HepG2 (cell line): ENCODE data around the gene SFI1. TPM values are rescaled to one million over a fixed set of nuclear protein-coding genes. Genes with fewer than 3 reads are reported as not detected.
"Not testable (repeated sequence)": the region's sequence is repeated elsewhere in the genome, so short reads cannot be mapped to it uniquely, and the experiment has no call there.

Source experiments
- ATAC-seq: fragments of 200-7000 bp; cut with Tn5 transposase; 3 replicates; pipeline ENCODE4 v1.9.1; 2020; ENCODE audit warnings: mild to moderate bottlenecking, moderate library complexity
- BruUV-seq: library from RNA; stranded (reverse); fragments of 400-500 nt; replicated peaks from 2 replicates; lab custom pipeline; 2021; lab: Mats Ljungman, UMichigan
- CTCF ChIA-PET: fragments of 300-600 bp; formaldehyde crosslinking; extraction: SDS; loops from one replicate; lab custom pipeline; 2021; ENCODE audit warnings: low total read pairs, inconsistent platforms, low intra/inter-chr PET ratio; lab: Yijun Ruan, JAX
- POLR2A ChIA-PET: fragments of 350-600 bp; sonication (Branson Sonifier 250); formaldehyde crosslinking; loops from one replicate; lab custom pipeline; 2020; ENCODE audit warnings: antibody characterized with exemption, inconsistent platforms; lab: Yijun Ruan, JAX
- DNase-seq: peaks from one replicate; pipeline ENCODE4 v3.0.0-alpha.2; 2015; ENCODE audit warnings: low spot score
- FAIRE-seq: peaks from 3 replicates; lab custom pipeline; 2011; peaks lifted over from hg19 to GRCh38; lab: Jason Lieb, UNC
- H2AFZ ChIP-seq: one replicate; pipeline ENCODE4 v1.6.1; 2011; ENCODE audit warnings: low read length, inconsistent platforms
- H3K27ac ChIP-seq: fragments of 300-600 bp; 3 replicates; pipeline ENCODE4 v1.8.0; 2011; ENCODE audit warnings: mixed run types, mild to moderate bottlenecking, mixed read lengths, low read length, inconsistent platforms; ENCODE audit not compliant: insufficient read depth; ENCODE audit errors: extremely low read length
- H3K27me3 ChIP-seq, 2 experiments: fragments of 200-600 bp in 1 of 2; 2 replicates in 1 of 2; 3 replicates in 1 of 2; pipeline versions ENCODE4 v1.6.0 to v1.8.0; 2011; ENCODE audit warnings: low read length in 2 of 2, mild to moderate bottlenecking in 2 of 2, moderate library complexity in 2 of 2, inconsistent platforms in 1 of 2; ENCODE audit not compliant: insufficient read depth in 2 of 2, control insufficient read depth in 1 of 2
- H3K36me3 ChIP-seq, 2 experiments: fragments of 200-600 bp in 1 of 2; replicated peaks in 1 of 2; 2 replicates in 1 of 2; 3 replicates in 1 of 2; pipeline versions ENCODE4 v1.5.1 to v1.8.0; 2011; ENCODE audit warnings: low read length in 2 of 2, inconsistent platforms in 1 of 2; ENCODE audit not compliant: insufficient read depth in 2 of 2, control insufficient read depth in 1 of 2
- H3K4me1 ChIP-seq: 2 replicates; pipeline ENCODE4 v1.5.1; 2012; ENCODE audit warnings: low read length, inconsistent platforms; ENCODE audit not compliant: insufficient read depth
- H3K4me2 ChIP-seq: 2 replicates; pipeline ENCODE4 v1.6.0; 2011; ENCODE audit warnings: low read depth, low read length, inconsistent platforms
- H3K4me3 ChIP-seq, 3 experiments: fragments of 200-600 bp in 1 of 3; sonication (generic), shearing (Covaris generic) in 1 of 3; replicated peaks in 1 of 3; 2 replicates each; pipeline ENCODE4 v1.5.1; 2011 to 2016; ENCODE audit warnings: low read length in 3 of 3, inconsistent platforms in 2 of 3, low read depth in 2 of 3, mild to moderate bottlenecking in 2 of 3, control low read depth in 1 of 3, mixed read lengths in 1 of 3; ENCODE audit not compliant: insufficient read depth in 1 of 3
- H3K79me2 ChIP-seq: one replicate; pipeline ENCODE4 v1.6.1; 2011; ENCODE audit warnings: low read length, inconsistent platforms; ENCODE audit not compliant: insufficient read depth
- H3K9ac ChIP-seq: 2 replicates; pipeline ENCODE4 v1.6.0; 2011; ENCODE audit warnings: mild to moderate bottlenecking, low read depth, low read length, inconsistent platforms; ENCODE audit not compliant: insufficient read depth
- H3K9me3 ChIP-seq: 2 replicates; pipeline ENCODE4 v1.5.1; 2012; ENCODE audit warnings: mild to moderate bottlenecking, low read length
- H4K20me1 ChIP-seq: 2 replicates; pipeline ENCODE4 v1.6.0; 2011; ENCODE audit warnings: inconsistent platforms, mild to moderate bottlenecking, low read length, moderate library complexity; ENCODE audit not compliant: insufficient read depth
- GTF2F1 ChIP-seq: fragments of 150-350 bp; IDR thresholded peaks from 2 replicates; pipeline ENCODE4 v1.6.1; 2014; ENCODE audit warnings: low read length
- HINFP ChIP-seq: sonication (generic); formaldehyde crosslinking; IDR thresholded peaks from 2 replicates; pipeline ENCODE4 v1.4.0; 2020; ENCODE audit warnings: low read depth, mild to moderate bottlenecking, missing genetic modification reagents
- HOXA5 ChIP-seq: sonication (generic); formaldehyde crosslinking; IDR thresholded peaks from 2 replicates; pipeline ENCODE4 v1.4.0; 2020; ENCODE audit warnings: missing genetic modification reagents
- NR2F6 ChIP-seq, 2 experiments: IDR thresholded peaks; 2 replicates each; pipeline ENCODE4 v1.6.1; 2016; ENCODE audit warnings: antibody characterized with exemption in 1 of 2, mild to moderate bottlenecking in 1 of 2
- RCOR2 ChIP-seq: IDR thresholded peaks from 2 replicates; pipeline ENCODE4 v1.6.1; 2016; ENCODE audit warnings: missing biosample characterization, missing genetic modification reagents
- SKIL ChIP-seq: sonication (generic); formaldehyde crosslinking; IDR thresholded peaks from 2 replicates; pipeline ENCODE4 v1.8.0; 2022; ENCODE audit warnings: missing genetic modification reagents, mild to moderate bottlenecking, moderate library complexity, borderline replicate concordance
- SP4 ChIP-seq: sonication (generic); formaldehyde crosslinking; IDR thresholded peaks from 2 replicates; pipeline ENCODE4 v1.8.1; 2023; ENCODE audit warnings: mild to moderate bottlenecking, missing genetic modification reagents
- ZNF10 ChIP-seq: sonication (generic); formaldehyde crosslinking; IDR thresholded peaks from 2 replicates; pipeline ENCODE4 v1.4.0; 2020; ENCODE audit warnings: mild to moderate bottlenecking, low read depth, missing genetic modification reagents, borderline replicate concordance
- ZNF18 ChIP-seq: sonication (generic); formaldehyde crosslinking; IDR thresholded peaks from 2 replicates; pipeline ENCODE4 v1.8.0; 2022; ENCODE audit warnings: mild to moderate bottlenecking, missing genetic modification reagents; ENCODE audit not compliant: insufficient replicate concordance
- ZNF331 ChIP-seq: sonication (generic); formaldehyde crosslinking; IDR thresholded peaks from 2 replicates; pipeline ENCODE4 v1.4.0; 2020; ENCODE audit warnings: missing genetic modification reagents
- ZNF549 ChIP-seq: sonication (generic); formaldehyde crosslinking; IDR thresholded peaks from 2 replicates; pipeline ENCODE4 v1.5.0; 2020; ENCODE audit warnings: missing genetic modification reagents
- WGBS: methylation state at CpG from one replicate; pipeline ENCODE4 v1.1.6; 2017; ENCODE audit warnings: low lambda C conversion rate; 5-methylcytosine and 5-hydroxymethylcytosine counted together
- in situ Hi-C: cut with HindIII; loops from 2 replicates; pipeline ENCODE4 v1.10.0; 2017; ENCODE audit warnings: low pct_unique_long_range_greater_than_20kb; ENCODE audit not compliant: extremely low pct_ligation_motif_present
- intact Hi-C: fragments of 100-400 bp; cut with micrococcal nuclease; formaldehyde crosslinking; loops from one replicate; pipeline ENCODE4 v1.10.0; 2022; ENCODE audit not compliant: unreplicated experiment
- polyA plus RNA-seq, 8 experiments: library from polyadenylated mRNA; depleted of rRNA in 3 of 8; stranded (reverse) in 7 of 8; unstranded in 1 of 8; fragments of >200 nt; fragmentation: Illumina TruSeq in 4 of 8; extraction: Trizol in 4 of 8; gene quantifications; 2 replicates each; pipeline versions ENCODE4 v1.2.1 to v1.2.3, GENCODE V29; 2011 to 2016; ENCODE audit warnings: low read depth in 4 of 8, missing spikeins in 1 of 8, mixed read lengths in 1 of 8; ENCODE audit not compliant: insufficient read depth in 1 of 8
- total RNA-seq, 5 experiments: library from RNA; depleted of rRNA; stranded (reverse); fragments of >200 nt; fragmentation: Illumina TruSeq; extraction: Trizol; gene quantifications; 2 replicates each; pipeline ENCODE4 v1.2.3, GENCODE V29; 2016; ENCODE audit warnings: low read depth in 1 of 5

Gene SFI1
- total and polyA plus RNA-seq, 2 of the 13 experiments (the other 11 are each of a cell fraction or from before 2014, with no cell fraction given): 20.5 to 40.1 TPM

- no peak for TF ChIP-seq ZNF10 (CRISPR knock-in tag)
- TF ChIP-seq NR2F6 (IDR thresholded peaks at IDR 0.05): no peak
- no peak for TF ChIP-seq NR2F6 (CRISPR knock-in tag; IDR thresholded peaks at IDR 0.05)
- TF ChIP-seq ZNF18 (CRISPR knock-in tag): no peak
These were observed 23.7 kb downstream of the SFI1 start (continued) for GRCh38 chr22:31520051-31520450.

GRCh38 chr22:31524132-31524531 lies 27.8 kb downstream of the SFI1 start:
- H3K9me3 ChIP-seq, H3K4me1 ChIP-seq, H3K27me3 ChIP-seq, H4K20me1 ChIP-seq, H3K4me3 ChIP-seq, H3K9ac ChIP-seq, H3K27ac ChIP-seq, POLR2A ChIA-PET, ATAC-seq, BruUV-seq, CTCF ChIA-PET, H3K79me2 ChIP-seq, in situ Hi-C loops, H3K4me2 ChIP-seq, DNase-seq, H3K36me3 ChIP-seq, FAIRE-seq, intact Hi-C loops, H2AFZ ChIP-seq: not testable (repeated sequence)
- WGBS: over 99% methylated on average over 5 of the region's 5 CpGs

- Histone ChIP-seq H3K9me3 (no peaks in the 10 kb centered on the region), H3K79me2 (no peaks in the 10 kb centered on the region), H3K27me3 (no peaks in the 10 kb centered on the region), H3K36me3 (no peaks in the 10 kb centered on the region), H4K20me1 (no peaks in the 10 kb centered on the region), H3K9ac (no peak overlapping the region), H3K27ac (no peak overlapping the region), H3K4me1 (peaks cover 13% of the 10 kb centered on the region), H3K4me2 (no peak overlapping the region), H2AFZ (no peak overlapping the region), H3K4me3 (no peak overlapping the region)
- WGBS: 95% methylated on average over 7 of the region's 7 CpGs
- ChIA-PET CTCF (no interaction called here), POLR2A (no interaction called here)
- in situ Hi-C loops (no loop called here), intact Hi-C loops (no loop called here)
- ATAC-seq: no peak
- no TSS peak for BruUV-seq
- FAIRE-seq: no peak
- TF ChIP-seq SP4: no peak
- TF ChIP-seq RCOR2: no peak
- no peak for TF ChIP-seq ZNF549 (CRISPR knock-in tag)
- TF ChIP-seq SKIL (CRISPR knock-in tag): no peak
- no peak for TF ChIP-seq ZNF331 (CRISPR knock-in tag)
- TF ChIP-seq GTF2F1: no peak
- no peak for TF ChIP-seq HOXA5 (CRISPR knock-in tag)
- TF ChIP-seq HINFP (CRISPR knock-in tag): no peak
- DNase-seq: no peak
These were observed 29.9 kb downstream of the SFI1 start for GRCh38 chr22:31526270-31526669.
